GM21529 (cell line): ENCODE measurements around the gene CAPN15.

Experiments
- ATAC-seq: cut with Tn5 transposase; IDR thresholded peaks from one replicate; pipeline ENCODE4 v1.9.1; 2021; ENCODE audit not compliant: unreplicated experiment

Gene CAPN15

GRCh38 chr16:543301-544164, 16.0 kb downstream of the CAPN15 start:
- ATAC-seq: no peak

- no peak for ATAC-seq
Observed at GRCh38 chr16:544517-544916, 17.0 kb downstream of the CAPN15 start.

- no peak for ATAC-seq
Observed at GRCh38 chr16:546909-547770, 19.6 kb downstream of the CAPN15 start.

- no peak for ATAC-seq
Observed at GRCh38 chr16:548586-548985, 21.1 kb downstream of the CAPN15 start.

GRCh38 chr16:549544-550263, 22.2 kb downstream of the CAPN15 start:
- ATAC-seq: no peak

GRCh38 chr16:551210-551609, 23.7 kb downstream of the CAPN15 start:
- ATAC-seq: no peak

GRCh38 chr16:552171-552570, 24.7 kb downstream of the CAPN15 start:
- no peak for ATAC-seq

GRCh38 chr16:553601-554296, 26.2 kb downstream of the CAPN15 start:
- ATAC-seq: no peak

- ATAC-seq: no peak
Observed at GRCh38 chr16:554297-554621, 26.7 kb downstream of the CAPN15 start.

GRCh38 chr16:554640-555365, 27.3 kb downstream of the CAPN15 start:
- no peak for ATAC-seq

GRCh38 chr16:555528-556473, 28.3 kb downstream of the CAPN15 start:
- ATAC-seq: no peak

GRCh38 chr16:556474-557173, 29.1 kb downstream of the CAPN15 start:
- no peak for ATAC-seq

- ATAC-seq: no peak
Observed at GRCh38 chr16:557463-558297, 30.2 kb downstream of the CAPN15 start.

- no peak for ATAC-seq
Observed at GRCh38 chr16:558298-559020, 30.9 kb downstream of the CAPN15 start.

- ATAC-seq: no peak
Observed at GRCh38 chr16:559021-559380, 31.5 kb downstream of the CAPN15 start.

- ATAC-seq: no peak
Observed at GRCh38 chr16:559411-560203, 32.1 kb downstream of the CAPN15 start.
